ENCODE measurements around the gene ABLIM1. TPM values are rescaled to one million over a fixed set of nuclear protein-coding genes. Genes with fewer than 3 reads are reported as not detected.

The ABLIM1 gene
- total and polyA plus RNA-seq, 10 of the 15 experiments (the other 5 are each of a cell fraction or from before 2014, with no cell fraction given) = 14.2 to 50.5 (median 28.1) TPM

GRCh38 chr10:114499630-114500190, 158.4 kb downstream of the ABLIM1 start (continued):
- TF ChIP-seq PRDM15 (CRISPR knock-in tag; IDR thresholded peaks at IDR 0.05) = no peak
- TF ChIP-seq EED (IDR thresholded peaks at IDR 0.05; ENCODE audit: low read depth) = no peak
- no peak for TF ChIP-seq TCF7 (IDR thresholded peaks at IDR 0.05; ENCODE audit: borderline replicate concordance)
- no peak for TF ChIP-seq YY1 (IDR thresholded peaks at IDR 0.05; ENCODE audit: low read depth, low read length)
- no peak for TF ChIP-seq SUPT20H (IDR thresholded peaks at IDR 0.05; ENCODE audit: borderline replicate concordance, control insufficient read depth, low read depth, low read length)
- TF ChIP-seq BHLHE40 (IDR thresholded peaks at IDR 0.05; ENCODE audit: borderline replicate concordance in 1 of 2, low read depth in 2 of 2, low read length in 1 of 2) = no peak
- TF ChIP-seq ASH2L (IDR thresholded peaks at IDR 0.05; ENCODE audit: borderline replicate concordance, low read depth) = no peak
- TF ChIP-seq, protein P1, sequence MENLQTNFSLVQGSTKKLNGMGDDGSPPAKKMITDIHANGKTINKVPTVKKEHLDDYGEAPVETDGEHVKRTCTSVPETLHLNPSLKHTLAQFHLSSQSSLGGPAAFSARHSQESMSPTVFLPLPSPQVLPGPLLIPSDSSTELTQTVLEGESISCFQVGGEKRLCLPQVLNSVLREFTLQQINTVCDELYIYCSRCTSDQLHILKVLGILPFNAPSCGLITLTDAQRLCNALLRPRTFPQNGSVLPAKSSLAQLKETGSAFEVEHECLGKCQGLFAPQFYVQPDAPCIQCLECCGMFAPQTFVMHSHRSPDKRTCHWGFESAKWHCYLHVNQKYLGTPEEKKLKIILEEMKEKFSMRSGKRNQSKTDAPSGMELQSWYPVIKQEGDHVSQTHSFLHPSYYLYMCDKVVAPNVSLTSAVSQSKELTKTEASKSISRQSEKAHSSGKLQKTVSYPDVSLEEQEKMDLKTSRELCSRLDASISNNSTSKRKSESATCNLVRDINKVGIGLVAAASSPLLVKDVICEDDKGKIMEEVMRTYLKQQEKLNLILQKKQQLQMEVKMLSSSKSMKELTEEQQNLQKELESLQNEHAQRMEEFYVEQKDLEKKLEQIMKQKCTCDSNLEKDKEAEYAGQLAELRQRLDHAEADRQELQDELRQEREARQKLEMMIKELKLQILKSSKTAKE (IDR thresholded peaks at IDR 0.05; ENCODE audit: low read depth, poor library complexity, severe bottlenecking) = no peak
- peak; percentile 74 for TF ChIP-seq CREB1 (IDR thresholded peaks at IDR 0.05; ENCODE audit: low read depth)
- TF ChIP-seq MYC (IDR thresholded peaks at IDR 0.05; ENCODE audit: insufficient read depth, insufficient read length, insufficient replicate concordance, low read length, severe bottlenecking) = no peak
- no peak for TF ChIP-seq MLLT1 (IDR thresholded peaks at IDR 0.05)
- no peak for TF ChIP-seq HDGF (IDR thresholded peaks at IDR 0.05)
- TF ChIP-seq, protein P2, sequence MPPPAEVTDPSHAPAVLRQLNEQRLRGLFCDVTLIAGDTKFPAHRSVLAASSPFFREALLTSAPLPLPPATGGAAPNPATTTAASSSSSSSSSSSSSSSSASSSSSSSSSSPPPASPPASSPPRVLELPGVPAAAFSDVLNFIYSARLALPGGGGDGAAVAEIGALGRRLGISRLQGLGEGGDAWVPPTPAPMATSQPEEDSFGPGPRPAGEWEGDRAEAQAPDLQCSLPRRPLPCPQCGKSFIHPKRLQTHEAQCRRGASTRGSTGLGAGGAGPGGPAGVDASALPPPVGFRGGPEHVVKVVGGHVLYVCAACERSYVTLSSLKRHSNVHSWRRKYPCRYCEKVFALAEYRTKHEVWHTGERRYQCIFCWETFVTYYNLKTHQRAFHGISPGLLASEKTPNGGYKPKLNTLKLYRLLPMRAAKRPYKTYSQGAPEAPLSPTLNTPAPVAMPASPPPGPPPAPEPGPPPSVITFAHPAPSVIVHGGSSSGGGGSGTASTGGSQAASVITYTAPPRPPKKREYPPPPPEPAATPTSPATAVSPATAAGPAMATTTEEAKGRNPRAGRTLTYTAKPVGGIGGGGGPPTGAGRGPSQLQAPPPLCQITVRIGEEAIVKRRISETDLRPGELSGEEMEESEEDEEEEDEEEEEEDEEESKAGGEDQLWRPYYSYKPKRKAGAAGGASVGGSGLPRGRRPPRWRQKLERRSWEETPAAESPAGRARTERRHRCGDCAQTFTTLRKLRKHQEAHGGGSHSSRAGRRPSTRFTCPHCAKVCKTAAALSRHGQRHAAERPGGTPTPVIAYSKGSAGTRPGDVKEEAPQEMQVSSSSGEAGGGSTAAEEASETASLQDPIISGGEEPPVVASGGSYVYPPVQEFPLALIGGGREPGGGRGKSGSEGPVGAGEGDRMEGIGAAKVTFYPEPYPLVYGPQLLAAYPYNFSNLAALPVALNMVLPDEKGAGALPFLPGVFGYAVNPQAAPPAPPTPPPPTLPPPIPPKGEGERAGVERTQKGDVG (CRISPR knock-in tag; IDR thresholded peaks at IDR 0.05) = no peak
- TF ChIP-seq NFYB (IDR thresholded peaks at IDR 0.05; ENCODE audit: insufficient read depth, low read depth, low read length) = no peak
- TF ChIP-seq JUNB (IDR thresholded peaks at IDR 0.05) = peak; percentile 3; the same call in 1 of the 2 replicates
- TF ChIP-seq GABPA (IDR thresholded peaks at IDR 0.05; ENCODE audit: low read depth) = no peak
- no peak for TF ChIP-seq EGR1 (IDR thresholded peaks at IDR 0.05; ENCODE audit: borderline replicate concordance in 1 of 2, low read depth in 2 of 2, low read length in 2 of 2)
- TF ChIP-seq DPF2 (IDR thresholded peaks at IDR 0.05) = no peak
- TF ChIP-seq, protein P3, sequence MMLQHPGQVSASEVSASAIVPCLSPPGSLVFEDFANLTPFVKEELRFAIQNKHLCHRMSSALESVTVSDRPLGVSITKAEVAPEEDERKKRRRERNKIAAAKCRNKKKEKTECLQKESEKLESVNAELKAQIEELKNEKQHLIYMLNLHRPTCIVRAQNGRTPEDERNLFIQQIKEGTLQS (IDR thresholded peaks at IDR 0.05; ENCODE audit: borderline replicate concordance, extremely low read depth, low read depth, low read length) = no peak
